SK-N-MC (cell line): Measurements from ENCODE around the gene ERICH6.

Source experiments
- EZH2 ChIP-seq: fragments of 200-600 bp; sonication (generic); IDR thresholded peaks from one replicate; pipeline ENCODE4 v1.6.1; 2017; ENCODE audit warnings: antibody characterized with exemption
- FOXP2 ChIP-seq: optimal IDR thresholded peaks from 2 replicates; pipeline ENCODE3; 2011; ENCODE audit warnings: mild to moderate bottlenecking, moderate library complexity; ENCODE audit not compliant: insufficient read depth; ENCODE audit errors: extremely low read length, control extremely low read depth
- POLR2AphosphoS5 ChIP-seq: IDR thresholded peaks from 2 replicates; pipeline ENCODE4 v1.6.1; 2012; ENCODE audit warnings: mild to moderate bottlenecking, low read depth, low read length, borderline replicate concordance

DNA sequence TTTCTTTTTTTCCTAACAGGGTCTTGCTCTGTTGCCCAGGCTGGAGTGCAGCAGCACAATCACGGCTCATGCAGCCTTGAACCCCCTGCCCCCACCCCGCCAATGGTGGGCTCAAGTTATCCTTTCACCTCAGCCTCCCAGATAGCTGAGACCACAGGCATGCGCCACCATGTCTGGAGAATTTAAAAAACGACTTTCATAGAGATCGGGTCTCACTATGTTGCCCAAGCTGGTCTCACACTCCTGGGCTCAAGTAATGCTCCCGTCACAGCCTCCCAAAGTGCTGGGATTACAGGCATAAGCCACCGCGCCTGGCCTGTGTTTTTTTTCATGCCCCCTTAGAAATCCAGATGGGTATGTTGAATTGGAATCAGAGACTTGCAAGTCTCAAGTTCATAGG, 40.3 kb downstream of the ERICH6 start:
- TF ChIP-seq EZH2 = no peak
- no peak for TF ChIP-seq POLR2AphosphoS5
- no peak for TF ChIP-seq FOXP2
